Measurements from ENCODE around the gene ABCA1.

DNA sequence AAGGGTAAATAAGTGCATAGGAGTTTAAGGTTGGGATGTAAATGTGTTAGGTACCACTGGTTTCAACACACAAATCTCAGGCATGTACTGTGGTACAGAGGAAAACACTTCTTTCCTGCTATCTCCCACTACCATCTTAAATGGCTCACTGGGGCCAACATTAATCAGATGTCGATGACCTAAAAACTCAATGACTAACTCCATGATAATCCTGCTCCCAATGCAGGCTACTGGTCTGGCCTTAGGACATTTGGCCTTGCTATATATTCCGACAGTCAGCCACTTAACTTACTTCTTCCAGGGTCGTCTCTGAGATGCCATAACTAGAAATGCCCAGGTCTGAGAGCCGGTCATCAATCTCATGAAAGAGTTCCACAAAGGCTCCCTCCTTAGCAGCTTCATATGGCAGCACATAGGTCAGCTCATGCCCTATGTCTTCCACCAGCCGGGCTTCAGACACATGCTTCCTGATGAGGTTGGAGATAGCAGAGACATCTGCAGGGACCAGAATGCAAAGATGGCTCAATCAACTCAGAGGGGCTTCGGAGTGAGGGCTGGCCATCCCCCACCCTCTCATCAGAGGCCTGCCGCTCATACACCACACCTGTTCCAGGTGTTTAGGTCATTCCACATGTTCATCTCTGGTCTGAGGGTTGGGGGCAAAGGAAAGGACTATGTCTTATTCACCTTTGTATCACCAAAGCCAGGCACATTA is 111.9 kb downstream of the ABCA1 start:
- no peak for TF ChIP-seq POLR2A (IDR thresholded peaks at IDR 0.05)
- no peak for TF ChIP-seq CTCF (IDR thresholded peaks at IDR 0.05)

Data from vagina (tissue), 2 donors.